IgD-negative memory B cell (primary cell): ENCODE results near the gene EXOC5. TPM values are rescaled to one million over a fixed set of nuclear protein-coding genes. Genes with fewer than 3 reads are reported as not detected.

Experiments
- H3K27ac Mint-ChIP-seq, 3 donors: one replicate each; pipeline ENCODE4 v1.8.0; 2020 to 2022; ENCODE audit warnings: mild to moderate bottlenecking in 3 of 3, mixed read lengths in 3 of 3, moderate library complexity in 1 of 3
- H3K27me3 Mint-ChIP-seq: one replicate; pipeline ENCODE4 v1.8.0; 2021; ENCODE audit warnings: mixed read lengths
- H3K36me3 Mint-ChIP-seq: one replicate; pipeline ENCODE4 v1.8.0; 2020; ENCODE audit warnings: mild to moderate bottlenecking, mixed read lengths
- H3K4me1 Mint-ChIP-seq, 3 donors: one replicate each; pipeline ENCODE4 v1.8.0; 2020 to 2022; ENCODE audit warnings: mixed read lengths in 3 of 3, mild to moderate bottlenecking in 1 of 3
- H3K4me3 Mint-ChIP-seq, 4 donors: one replicate each; pipeline ENCODE4 v1.8.0; 2020 to 2022; ENCODE audit warnings: mild to moderate bottlenecking in 4 of 4, mixed read lengths in 4 of 4, moderate library complexity in 3 of 4
- H3K9me3 Mint-ChIP-seq, 3 donors: one replicate each; pipeline ENCODE4 v1.8.0; 2020 to 2021; ENCODE audit warnings: mixed read lengths in 3 of 3, mild to moderate bottlenecking in 1 of 3
- polyA plus RNA-seq: library from polyadenylated mRNA; unstranded; fragments of 300-500 nt; fragmentation: Illumina TruSeq; gene quantifications from one replicate; pipeline ENCODE4 v1.2.3, GENCODE V29; 2021

Gene EXOC5
- polyA plus RNA-seq, 1 donor from 2014 or later = 43.8 TPM

GRCh38 chr14:57153286-57153685, 115.4 kb downstream of the EXOC5 start:
- Mint-ChIP-seq H3K27ac (no peak overlapping the region), H3K9me3 (no peaks in the 10 kb centered on the region), H3K4me3 (no peak overlapping the region), H3K4me1 (no peaks in the 10 kb centered on the region), H3K27me3 (peaks cover 2% of the 10 kb centered on the region), H3K36me3 (peaks cover 5% of the 10 kb centered on the region)

Other genes with a start within 250 kb of the EXOC5 start
- 42.6 TPM for gene AP5M1, start 66 bp upstream of the EXOC5 start, polyA plus RNA-seq
- gene NAA30, start 121.7 kb upstream of the EXOC5 start, polyA plus RNA-seq = 11.6 TPM
- not detected for gene CCDC198, start 225.0 kb upstream of the EXOC5 start, polyA plus RNA-seq